GM21723 (cell line): ENCODE measurements around the gene CHRM2.

Experiments used
- ATAC-seq: cut with Tn5 transposase; IDR thresholded peaks from one replicate; pipeline ENCODE4 v1.9.1; 2021; ENCODE audit warnings: mild to moderate bottlenecking, moderate library complexity; ENCODE audit not compliant: unreplicated experiment

CHRM2 gene

DNA sequence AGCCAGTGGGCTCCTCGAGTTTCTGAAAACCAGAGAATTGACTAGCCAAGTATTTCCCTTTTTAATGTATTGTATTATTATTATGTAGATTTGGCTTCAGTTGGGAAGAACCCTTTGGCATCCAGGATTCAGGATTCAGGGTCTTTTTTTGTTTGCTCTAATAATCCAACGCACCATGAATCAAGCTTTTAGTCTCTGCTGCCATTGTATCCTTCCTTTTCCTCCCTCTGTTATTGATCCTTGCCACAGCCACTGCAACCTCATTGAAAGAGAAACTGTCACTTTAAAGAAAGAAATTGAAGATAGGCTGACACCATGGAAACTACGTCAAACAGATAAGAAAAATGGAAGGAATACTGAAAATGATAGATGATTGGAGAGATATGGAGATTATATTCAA is 150.0 kb downstream of the CHRM2 start:
- ATAC-seq, result no peak

DNA sequence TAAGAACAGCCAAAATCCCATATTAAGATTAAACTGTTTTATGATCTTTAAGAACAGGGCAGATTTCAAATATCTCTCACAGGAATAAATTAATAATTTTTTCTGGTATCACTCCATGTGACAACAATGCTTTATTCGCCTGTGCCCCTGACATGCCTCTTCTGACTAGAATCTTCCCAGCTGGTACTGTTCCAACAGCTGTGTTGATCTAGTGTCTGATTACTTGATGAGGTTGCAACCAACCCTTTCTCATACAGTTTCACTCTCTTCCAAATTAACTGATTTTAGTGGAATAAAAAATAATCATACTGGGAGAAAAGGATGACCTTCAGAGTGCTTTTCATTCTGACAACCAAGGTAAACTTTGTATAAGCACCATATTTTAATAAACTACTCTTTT is 151.9 kb downstream of the CHRM2 start:
- ATAC-seq, result no peak

DNA sequence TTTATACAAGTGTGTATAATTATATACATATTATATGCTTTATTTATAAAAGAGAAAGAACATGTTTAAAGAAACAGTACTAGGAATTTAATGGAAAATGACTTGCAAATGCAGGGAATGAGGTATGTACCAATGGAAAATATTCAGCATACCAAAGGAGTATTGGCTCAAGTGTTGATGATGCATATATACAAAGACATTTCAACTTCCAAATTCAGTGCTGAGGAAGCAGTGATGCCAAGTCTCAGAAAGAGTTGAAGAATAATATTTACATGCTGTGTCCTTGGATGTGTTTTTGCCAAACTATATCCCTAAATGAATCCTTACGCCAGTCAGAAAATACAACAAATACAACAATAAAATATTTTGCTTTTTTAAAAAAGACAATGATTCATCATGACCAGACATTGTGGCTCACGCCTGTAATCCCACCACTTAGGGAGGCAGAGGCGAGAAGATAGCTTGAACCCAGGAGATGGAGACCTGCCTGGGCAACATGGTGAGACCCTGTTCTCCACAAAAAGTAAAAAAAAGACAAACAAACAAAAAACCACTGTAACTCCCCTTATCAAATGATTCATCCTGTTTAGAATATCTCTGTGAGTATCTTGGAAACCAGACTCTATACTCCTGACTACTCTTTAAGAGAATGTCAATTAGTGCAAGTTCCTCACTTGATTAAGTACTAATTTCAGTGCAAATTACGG is 157.2 kb downstream of the CHRM2 start:
- ATAC-seq, result no peak

DNA sequence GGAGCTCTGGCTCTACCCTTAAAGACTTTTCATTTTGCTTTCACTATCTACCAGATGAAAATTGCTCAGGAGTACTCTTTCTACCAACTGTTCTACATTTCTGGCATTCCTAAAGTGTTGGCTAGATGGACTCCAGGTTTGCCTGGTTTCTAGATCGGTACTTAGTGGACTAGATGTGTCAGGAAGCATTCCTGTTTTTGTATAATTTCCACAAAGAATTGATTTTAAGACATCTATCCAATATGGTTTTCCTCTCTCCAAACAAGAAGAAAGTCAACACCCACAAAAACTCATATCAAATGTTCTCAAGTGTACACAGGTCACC is 157.7 kb downstream of the CHRM2 start:
- no peak for ATAC-seq

GRCh38 chr7:137032436-137032835 is 164.0 kb downstream of the CHRM2 start:
- no peak for ATAC-seq

GRCh38 chr7:137036768-137037167 is 168.3 kb downstream of the CHRM2 start:
- ATAC-seq, result no peak

- no peak for ATAC-seq
Measured at GRCh38 chr7:137038706-137039105, 170.3 kb downstream of the CHRM2 start.

DNA sequence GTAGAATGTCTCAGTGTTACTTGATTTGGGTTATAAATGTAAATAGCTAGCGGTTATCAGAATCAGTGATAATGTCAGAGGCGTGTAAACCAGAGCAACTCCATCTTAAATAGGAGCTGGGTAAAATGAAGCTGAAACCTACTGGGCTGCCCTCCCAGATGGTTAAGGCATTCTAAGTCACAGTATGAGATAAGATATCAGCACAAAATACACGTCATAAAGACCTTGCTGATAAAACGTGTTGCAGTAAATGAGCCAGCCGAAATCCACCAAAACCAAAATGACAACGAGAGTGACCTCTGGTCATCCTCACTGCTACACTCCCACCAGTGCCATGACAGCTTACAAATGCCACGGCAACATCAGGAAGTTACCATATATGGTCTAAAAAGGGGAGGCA is 172.3 kb downstream of the CHRM2 start:
- no peak for ATAC-seq

GRCh38 chr7:137045573-137045972 is 177.1 kb downstream of the CHRM2 start:
- no peak for ATAC-seq

DNA sequence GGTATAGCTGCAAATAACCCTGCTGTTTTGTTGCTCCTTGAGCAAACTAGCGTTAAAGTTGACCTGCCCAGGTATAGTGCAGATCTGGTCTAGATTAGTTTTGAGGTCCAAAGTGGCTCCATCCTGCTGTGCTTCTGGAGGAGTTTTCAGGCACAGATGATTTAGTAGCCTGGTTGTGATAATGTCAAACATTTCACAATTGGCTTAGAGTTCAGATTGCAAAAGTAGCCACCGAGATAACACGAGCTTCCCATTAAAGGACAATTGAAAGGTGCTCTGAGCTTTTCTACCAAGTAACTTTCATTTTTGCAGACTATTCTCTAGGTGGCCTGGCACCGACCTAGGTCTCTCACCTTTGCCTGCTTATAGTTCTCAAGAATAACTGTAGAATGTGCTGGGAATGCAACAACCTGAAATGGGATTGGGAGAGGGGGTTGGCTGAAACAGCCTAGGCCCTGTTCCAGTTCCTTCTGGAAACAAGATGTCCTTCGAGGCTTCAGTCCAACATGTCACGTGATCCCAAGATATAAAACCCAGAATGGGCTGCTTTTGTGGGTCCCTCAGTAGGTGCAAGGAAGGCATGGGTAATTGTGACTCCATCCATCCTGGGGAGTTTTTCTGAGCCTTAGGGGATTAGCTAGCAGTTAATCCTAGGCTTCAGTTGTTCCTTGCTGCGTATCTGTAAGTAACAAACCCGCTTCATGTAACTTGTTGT is 201.0 kb downstream of the CHRM2 start:
- ATAC-seq, result no peak
